Hypothalamus (tissue), 51 donors: ENCODE data around the gene SULT1A2.
"Not testable (repeated sequence)": the region's sequence is repeated elsewhere in the genome, so short reads cannot be mapped to it uniquely, and the experiment has no call there.

Experiments used
- DNase-seq, 51 donors: peaks; one replicate each; lab custom pipeline; 2025; lab: John Stamatoyannopoulos, UW

Gene SULT1A2

GRCh38 chr16:28592511-28592910 is 4.3 kb downstream of the SULT1A2 start:
- no peak for DNase-seq

GRCh38 chr16:28591355-28591754 is 5.5 kb downstream of the SULT1A2 start:
- no peak for DNase-seq

DNA sequence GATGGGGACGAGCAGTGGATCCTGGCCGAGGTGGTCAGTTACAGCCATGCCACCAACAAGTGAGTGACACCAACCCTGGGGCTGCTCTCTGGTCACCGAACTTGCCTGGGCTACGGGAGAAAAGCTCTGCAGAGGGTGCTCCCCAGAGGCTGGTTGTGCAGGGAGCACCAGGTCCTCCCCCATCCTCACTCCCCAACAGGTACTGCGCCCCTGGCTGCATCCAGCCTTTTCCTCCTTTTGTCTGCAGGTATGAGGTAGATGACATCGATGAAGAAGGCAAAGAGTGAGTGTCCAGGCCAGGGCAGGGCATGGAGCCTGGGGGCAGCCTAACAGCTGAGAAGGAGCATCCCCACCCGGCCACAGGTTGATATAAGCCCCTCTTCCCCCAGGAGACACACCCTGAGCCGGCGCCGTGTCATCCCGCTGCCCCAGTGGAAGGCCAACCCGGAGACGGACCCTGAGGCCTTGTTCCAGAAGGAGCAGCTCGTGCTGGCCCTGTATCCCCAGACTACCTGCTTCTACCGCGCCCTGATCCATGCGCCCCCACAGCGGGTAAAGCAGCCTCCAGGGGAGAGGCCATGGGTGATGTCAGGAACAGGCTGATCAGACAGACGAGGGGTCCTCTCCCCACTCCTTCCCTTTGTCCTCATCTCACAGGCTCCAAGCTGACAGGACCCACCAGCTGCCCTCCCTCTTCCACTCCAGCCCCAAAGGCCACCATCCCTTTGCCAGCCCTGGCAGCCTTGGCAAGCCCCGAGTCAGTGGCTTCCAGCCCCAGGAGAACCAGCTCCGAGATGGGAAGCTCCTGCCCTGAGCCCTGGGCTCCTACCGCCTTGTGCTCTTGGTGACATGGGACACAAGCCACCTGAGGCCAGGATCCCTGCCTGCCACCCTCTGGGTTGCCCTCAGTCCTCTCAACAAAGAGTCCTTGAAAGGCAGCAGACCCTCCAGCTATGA is 6.2 kb downstream of the SULT1A2 start:
- DNase-seq: no peak

DNA sequence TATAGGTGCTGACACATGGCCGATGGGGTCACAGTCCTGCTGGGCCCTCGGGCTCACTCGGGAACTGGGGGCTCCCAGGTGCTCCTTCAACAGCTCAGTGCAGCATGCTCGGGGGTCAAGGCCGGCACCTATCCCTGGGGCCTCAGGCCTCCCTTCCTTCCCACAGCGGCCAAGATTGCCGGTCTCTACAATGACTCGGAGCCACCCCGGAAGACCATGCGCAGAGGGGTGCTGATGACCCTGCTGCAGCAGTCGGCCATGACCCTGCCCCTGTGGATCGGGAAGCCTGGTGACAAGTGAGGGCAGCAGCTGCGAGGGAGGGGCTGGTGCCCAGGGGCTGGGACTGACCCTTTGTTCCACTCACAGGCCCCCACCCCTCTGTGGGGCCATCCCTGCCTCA is 6.9 kb downstream of the SULT1A2 start:
- DNase-seq: no peak

GRCh38 chr16:28589069-28589468 is 7.8 kb downstream of the SULT1A2 start:
- DNase-seq: no peak

GRCh38 chr16:28587386-28587785 is 9.5 kb downstream of the SULT1A2 start:
- no peak for DNase-seq

DNA sequence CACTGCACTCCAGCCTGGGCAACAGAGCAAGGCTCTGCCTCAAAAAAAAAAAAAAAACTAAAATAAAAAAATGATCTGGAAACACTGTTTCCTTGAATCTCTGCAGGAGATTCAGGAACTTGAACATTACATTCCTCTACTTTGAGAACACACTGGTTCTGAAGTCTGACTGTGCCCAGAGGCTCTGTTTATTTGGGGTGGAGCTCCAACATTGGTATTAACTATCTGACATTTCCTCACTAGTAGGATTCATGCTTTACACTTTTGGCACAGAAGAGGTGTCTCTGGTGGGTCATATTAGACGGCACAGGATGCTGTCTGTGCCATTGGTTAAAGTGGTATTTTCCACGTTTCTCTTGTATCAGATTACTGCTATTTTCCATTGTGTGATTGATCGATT is 10.4 kb downstream of the SULT1A2 start:
- DNase-seq: no peak

- no peak for DNase-seq
These were observed 11.2 kb downstream of the SULT1A2 start for GRCh38 chr16:28585674-28586073.

GRCh38 chr16:28580726-28581315 is 16.0 kb downstream of the SULT1A2 start:
- no peak for DNase-seq

- no peak for DNase-seq
These were observed 21.3 kb downstream of the SULT1A2 start for GRCh38 chr16:28575446-28576109.

DNA sequence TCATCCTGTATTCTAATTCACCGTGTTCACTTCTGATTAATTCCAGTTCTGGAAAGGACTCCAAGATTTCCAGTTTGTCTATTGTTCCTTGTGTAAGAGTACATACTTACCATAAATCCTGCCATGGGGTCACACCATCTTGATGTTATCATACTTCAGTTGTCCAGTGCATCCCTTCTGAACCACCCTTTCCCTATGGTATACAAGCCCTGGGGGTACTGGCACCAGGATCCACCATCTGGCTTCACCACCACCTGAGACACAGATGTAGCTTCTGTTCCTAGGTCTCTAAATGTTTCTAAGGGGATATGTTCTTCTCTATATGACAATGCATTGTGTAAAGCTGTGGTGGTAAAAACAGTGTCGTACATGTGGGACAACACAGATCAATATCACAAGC is 21.9 kb downstream of the SULT1A2 start:
- no peak for DNase-seq

DNA sequence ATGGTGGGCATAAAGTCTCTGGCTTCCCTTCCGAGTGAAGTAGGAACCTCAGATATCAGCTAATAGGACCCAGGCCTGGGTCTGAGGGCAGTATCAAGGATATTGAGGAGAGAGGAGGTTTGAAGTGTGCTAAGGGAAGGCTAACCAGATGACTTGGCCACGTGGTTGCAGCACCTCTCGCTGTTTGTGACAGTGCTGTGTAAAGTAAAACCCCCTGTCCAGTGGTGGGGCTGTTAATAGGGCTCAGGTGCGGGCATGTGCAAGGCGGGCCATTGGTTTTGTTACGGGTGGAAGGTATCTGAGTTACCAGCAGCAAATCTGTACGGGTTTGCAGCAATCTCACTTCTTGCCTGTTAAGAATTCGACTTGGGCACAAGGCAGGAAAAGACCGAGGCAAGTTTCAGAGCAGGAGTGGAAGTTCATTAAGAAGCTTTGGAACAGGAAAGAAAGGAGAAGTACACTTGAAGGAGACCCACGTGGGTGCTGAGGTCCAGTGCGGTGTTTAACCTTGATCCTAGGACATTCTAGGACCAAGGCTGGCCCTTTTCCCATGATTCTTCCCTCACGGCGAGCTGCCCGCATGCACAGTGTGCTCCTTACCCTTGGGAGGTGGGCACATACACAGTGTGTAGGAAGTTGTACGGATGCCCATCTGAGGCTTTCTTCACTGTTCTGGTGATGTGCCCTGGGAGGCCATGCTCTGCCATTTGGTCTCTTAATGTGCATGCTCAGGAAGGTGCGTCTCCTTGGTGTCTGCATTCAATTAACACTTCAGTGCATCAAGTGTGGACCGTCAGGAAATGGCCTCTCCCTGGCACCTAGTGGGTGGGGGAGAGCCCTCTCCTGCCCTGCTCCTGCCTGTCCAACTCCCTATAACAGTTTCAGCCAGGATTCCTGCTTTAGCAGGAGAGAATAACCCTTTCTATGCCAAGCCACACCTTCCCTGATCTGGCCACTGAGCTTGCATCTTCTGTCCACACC is 22.8 kb downstream of the SULT1A2 start:
- no peak for DNase-seq

DNA sequence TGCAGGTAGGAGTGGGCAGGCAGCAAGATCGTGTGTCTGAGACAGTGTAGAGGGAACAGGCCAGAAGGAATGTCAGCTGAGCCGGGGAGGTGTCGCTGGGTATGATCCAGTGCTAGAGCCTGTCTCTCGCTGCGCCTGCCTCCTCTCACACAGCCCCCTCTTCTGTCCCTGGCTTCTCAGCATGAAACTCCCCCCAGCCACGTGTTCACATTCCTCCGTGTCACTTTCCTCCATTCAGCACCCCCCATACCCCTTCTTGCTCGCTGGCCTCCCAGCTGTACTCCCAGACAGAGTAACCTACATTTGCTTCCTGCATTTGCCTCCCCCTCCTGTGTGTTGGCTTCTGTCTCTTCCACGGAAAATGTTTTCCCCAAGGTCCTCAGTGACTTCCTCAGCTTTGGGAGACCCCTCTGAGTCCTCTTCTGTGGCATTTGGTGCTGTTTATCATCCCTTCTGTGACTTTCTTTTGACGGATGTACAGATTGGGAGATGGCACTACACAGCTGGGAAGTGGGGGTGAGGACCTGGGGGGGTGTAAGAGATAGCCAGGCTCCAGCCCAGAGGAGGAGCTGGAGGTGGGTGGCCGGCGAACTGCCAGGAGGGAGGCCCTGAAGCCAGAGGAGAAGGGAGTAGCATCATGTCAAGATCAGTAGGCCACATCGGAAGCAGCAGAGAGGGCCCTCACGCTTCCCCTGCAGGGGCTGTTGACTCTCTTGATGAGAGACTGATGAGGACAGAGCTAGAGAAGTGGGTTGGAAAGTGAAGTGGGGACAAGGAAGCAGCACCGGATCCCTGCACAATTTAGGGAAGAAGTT is 23.9 kb downstream of the SULT1A2 start:
- DNase-seq: peak in 3 of 51 donors; percentile 4 to 64 (median 11)

DNA sequence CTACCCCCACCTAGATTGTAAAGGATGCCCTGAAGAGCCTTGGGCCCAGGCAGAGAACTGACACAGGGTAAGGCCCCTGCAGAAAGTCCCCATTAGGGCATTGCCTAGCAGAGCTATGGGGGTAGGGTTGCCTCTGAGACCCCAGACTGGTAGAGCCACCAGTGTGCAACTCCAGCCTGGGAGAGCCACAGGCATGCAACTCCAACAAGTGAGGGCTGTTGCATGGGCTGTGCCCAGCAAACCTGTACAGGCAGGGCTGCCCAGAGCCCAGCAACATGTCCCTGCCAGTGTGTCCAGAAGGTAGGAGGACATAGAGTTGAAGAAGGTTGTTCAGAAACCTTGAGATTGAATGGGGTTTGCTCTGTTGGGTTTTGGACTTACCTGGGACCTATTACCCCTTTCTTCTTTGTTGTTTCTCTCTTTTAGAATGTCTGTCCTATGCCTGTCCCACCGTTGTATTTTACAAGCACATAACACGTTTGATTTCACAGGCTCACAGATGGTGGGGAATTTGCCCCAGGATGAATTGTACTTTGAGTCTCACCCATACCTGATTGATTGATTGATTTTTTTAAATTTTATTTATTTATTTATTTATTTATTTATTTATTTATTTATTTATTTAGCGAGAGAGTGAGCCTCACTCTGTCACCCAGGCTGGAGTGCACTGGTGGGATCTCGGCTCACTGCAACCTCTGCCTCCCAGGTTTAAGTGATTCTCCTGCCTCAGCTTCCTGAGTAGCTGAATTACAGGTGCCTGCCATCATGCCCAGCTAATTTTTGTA is 26.7 kb downstream of the SULT1A2 start:
- DNase-seq: no peak

- DNase-seq: no peak
These were observed 27.8 kb downstream of the SULT1A2 start for GRCh38 chr16:28569021-28569420.

DNA sequence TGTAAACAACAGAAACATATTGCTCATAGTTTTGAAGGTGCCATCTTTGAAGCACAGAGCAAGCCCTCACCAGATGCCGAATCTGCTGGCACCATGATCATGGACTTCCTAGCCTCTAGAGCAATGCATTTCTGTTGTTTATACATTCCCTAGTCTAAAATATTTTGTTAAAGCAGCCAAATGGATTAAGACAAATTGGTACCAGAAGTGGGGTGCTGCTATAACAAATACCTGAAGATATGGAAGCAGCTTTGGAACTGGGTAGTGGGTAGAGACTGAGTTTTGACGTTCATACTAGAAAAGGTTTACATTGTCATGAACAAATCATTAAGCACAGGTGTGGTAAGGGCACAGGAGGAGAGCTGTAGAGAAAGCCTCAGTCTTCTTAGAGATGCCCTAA is 29.6 kb downstream of the SULT1A2 start:
- DNase-seq: no peak

DNA sequence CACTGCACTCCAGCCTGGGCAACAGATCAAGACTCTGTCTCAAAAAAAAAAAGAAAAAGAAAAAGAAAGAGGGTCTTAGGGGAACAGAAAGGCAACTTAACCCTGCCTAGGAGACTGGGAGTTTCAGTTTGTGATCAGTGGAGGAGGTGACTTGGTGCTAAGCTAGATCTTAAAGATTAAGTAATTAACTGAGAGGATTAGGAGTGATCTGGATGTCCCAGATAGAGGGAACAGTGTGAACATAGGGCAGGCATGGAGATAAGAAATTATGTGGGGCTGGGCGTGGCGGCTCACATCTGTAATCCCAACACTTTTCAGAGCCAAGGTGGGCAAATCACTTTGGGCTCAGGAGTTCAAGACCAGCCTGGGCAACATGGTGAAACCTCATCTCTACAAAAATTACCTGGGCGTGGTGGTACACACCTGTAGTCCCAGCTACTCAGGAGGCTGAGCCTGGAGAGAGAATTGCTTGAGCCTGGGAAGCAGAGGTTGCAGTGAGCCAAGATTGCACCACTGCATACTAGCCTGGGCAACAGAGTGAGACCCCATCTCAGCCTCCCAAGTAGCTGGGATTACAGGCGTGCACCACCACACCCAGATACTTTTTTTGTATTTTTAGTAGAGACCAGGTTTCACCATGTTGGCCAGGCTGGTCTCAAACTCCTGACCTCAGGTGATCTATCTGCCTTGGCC is 30.5 kb downstream of the SULT1A2 start:
- not testable (repeated sequence) for DNase-seq

- DNase-seq: no peak
These were observed 33.6 kb downstream of the SULT1A2 start for GRCh38 chr16:28563218-28563617.
